IMR-90 (cell line): Measurements from ENCODE around the gene FAM20B. TPM values are rescaled to one million over a fixed set of nuclear protein-coding genes. Genes with fewer than 3 reads are reported as not detected.

Experiments used
- ATAC-seq: fragments of 200-7000 bp; cut with Tn5 transposase; 2 replicates; pipeline ENCODE4 v1.9.1; 2020; ENCODE audit warnings: low read depth, mild to moderate bottlenecking, moderate library complexity
- BruUV-seq: library from RNA; stranded (reverse); fragments of 400-500 nt; replicated peaks from 2 replicates; lab custom pipeline; 2021; lab: Mats Ljungman, UMichigan
- CTCF ChIA-PET: fragments of 300-600 bp; formaldehyde crosslinking; extraction: SDS; loops from one replicate; lab custom pipeline; 2021; ENCODE audit warnings: antibody characterized with exemption; lab: Yijun Ruan, JAX
- POLR2A ChIA-PET: fragments of 300-600 bp; sonication (Branson Sonifier 250); formaldehyde crosslinking; loops from one replicate; lab custom pipeline; 2022; ENCODE audit warnings: antibody characterized with exemption; ENCODE audit not compliant: unreplicated experiment; lab: Charles Lee
- DNase-seq: peaks from one replicate; pipeline ENCODE4 v3.0.0; 2013
- H2AFZ ChIP-seq: replicated peaks from 2 replicates; pipeline ENCODE3; 2013; ENCODE audit warnings: low read length, mild to moderate bottlenecking; ENCODE audit not compliant: poor library complexity
- H2AK5ac ChIP-seq: 2 replicates; pipeline ENCODE4 v1.6.1; 2013; ENCODE audit warnings: low read depth, low read length, inconsistent platforms
- H2AK9ac ChIP-seq: replicated peaks from 2 replicates; pipeline ENCODE3; 2013; ENCODE audit warnings: mild to moderate bottlenecking, low read depth, low read length, moderate library complexity; ENCODE audit not compliant: poor library complexity
- H2BK120ac ChIP-seq: 2 replicates; pipeline ENCODE4 v1.6.1; 2013; ENCODE audit warnings: low read depth, low read length, inconsistent platforms
- H2BK15ac ChIP-seq: 3 replicates; pipeline ENCODE4 v1.6.1; 2013; ENCODE audit warnings: low read depth, low read length, inconsistent platforms
- H2BK20ac ChIP-seq: 2 replicates; pipeline ENCODE4 v1.6.1; 2013; ENCODE audit warnings: low read depth, mild to moderate bottlenecking, inconsistent platforms, low read length, moderate library complexity
- H2BK5ac ChIP-seq: 2 replicates; pipeline ENCODE4 v1.6.1; 2013; ENCODE audit warnings: mild to moderate bottlenecking, low read depth, low read length, inconsistent platforms; ENCODE audit not compliant: poor library complexity, severe bottlenecking
- H3K14ac ChIP-seq: replicated peaks from 2 replicates; pipeline ENCODE4 v1.6.1; 2013; ENCODE audit warnings: low read depth, low read length, inconsistent platforms
- H3K18ac ChIP-seq: 2 replicates; pipeline ENCODE4 v1.6.1; 2013; ENCODE audit warnings: low read depth, low read length, control low read depth
- H3K23ac ChIP-seq: 2 replicates; pipeline ENCODE4 v1.6.1; 2013; ENCODE audit warnings: low read depth, low read length, inconsistent platforms
- H3K27ac ChIP-seq: 2 replicates; pipeline ENCODE4 v1.5.1; 2013; ENCODE audit warnings: mild to moderate bottlenecking, control low read depth, low read length; ENCODE audit not compliant: insufficient read depth
- H3K27me3 ChIP-seq: 2 replicates; pipeline ENCODE4 v1.6.1; 2013; ENCODE audit warnings: low read length; ENCODE audit not compliant: control insufficient read depth, insufficient read depth
- H3K36me3 ChIP-seq: 2 replicates; pipeline ENCODE4 v1.6.1; 2013; ENCODE audit warnings: low read length, mixed read lengths; ENCODE audit not compliant: control insufficient read depth, insufficient read depth
- H3K4ac ChIP-seq: 2 replicates; pipeline ENCODE4 v1.6.1; 2013; ENCODE audit warnings: low read depth, low read length, inconsistent platforms
- H3K4me1 ChIP-seq: 2 replicates; pipeline ENCODE4 v1.6.1; 2013; ENCODE audit warnings: low read length, mixed read lengths; ENCODE audit not compliant: control insufficient read depth, insufficient read depth
- H3K4me2 ChIP-seq: 2 replicates; pipeline ENCODE4 v1.6.1; 2013; ENCODE audit warnings: low read depth, mild to moderate bottlenecking, control low read depth, low read length, moderate library complexity
- H3K4me3 ChIP-seq: 2 replicates; pipeline ENCODE4 v1.5.1; 2013; ENCODE audit warnings: low read depth, mild to moderate bottlenecking, control low read depth, low read length, moderate library complexity; ENCODE audit not compliant: insufficient read depth
- H3K56ac ChIP-seq: 2 replicates; pipeline ENCODE4 v1.6.1; 2013; ENCODE audit warnings: low read length, inconsistent platforms; ENCODE audit not compliant: insufficient read depth; ENCODE audit errors: extremely low read depth
- H3K79me1 ChIP-seq, 2 experiments: 2 replicates each; pipeline ENCODE4 v1.6.1; 2013; ENCODE audit warnings: low read length in 2 of 2, inconsistent platforms in 1 of 2, low read depth in 1 of 2
- H3K9ac ChIP-seq: 2 replicates; pipeline ENCODE4 v1.6.1; 2013; ENCODE audit warnings: low read depth, low read length, control low read depth
- H3K9me1 ChIP-seq: 2 replicates; pipeline ENCODE4 v1.6.1; 2013; ENCODE audit warnings: low read length, inconsistent platforms; ENCODE audit not compliant: insufficient read depth
- H3K9me3 ChIP-seq: 2 replicates; pipeline ENCODE4 v1.6.1; 2013; ENCODE audit warnings: low read length; ENCODE audit not compliant: control insufficient read depth, insufficient read depth
- H4K20me1 ChIP-seq: 2 replicates; pipeline ENCODE4 v1.6.1; 2013; ENCODE audit warnings: low read length, inconsistent platforms; ENCODE audit not compliant: insufficient read depth
- H4K5ac ChIP-seq: 2 replicates; pipeline ENCODE4 v1.6.1; 2013; ENCODE audit warnings: mild to moderate bottlenecking, low read depth, low read length, control low read depth
- H4K8ac ChIP-seq, 2 experiments: 2 replicates each; pipeline ENCODE4 v1.6.1; 2013; ENCODE audit warnings: low read depth in 2 of 2, low read length in 2 of 2, control low read depth in 1 of 2, inconsistent platforms in 1 of 2
- H4K91ac ChIP-seq: 2 replicates; pipeline ENCODE4 v1.6.1; 2013; ENCODE audit warnings: low read depth, low read length, inconsistent platforms; ENCODE audit not compliant: insufficient read depth
- BHLHE40 ChIP-seq: fragments of 150-350 bp; IDR thresholded peaks from 2 replicates; pipeline ENCODE4 v1.6.1; 2016; ENCODE audit warnings: mild to moderate bottlenecking, low read depth, low read length
- FOS ChIP-seq: fragments of 150-350 bp; IDR thresholded peaks from 2 replicates; pipeline ENCODE4 v1.6.1; 2016; ENCODE audit warnings: low read depth, low read length
- MAFK ChIP-seq: IDR thresholded peaks from 2 replicates; pipeline ENCODE4 v1.6.1; 2012; ENCODE audit warnings: low read depth, low read length, improper control_type of control experiment
- MAZ ChIP-seq: IDR thresholded peaks from 2 replicates; pipeline ENCODE4 v1.6.1; 2012; ENCODE audit warnings: low read depth, mild to moderate bottlenecking, low read length, improper control_type of control experiment, moderate library complexity, borderline replicate concordance
- NFE2L2 ChIP-seq: fragments of 150-350 bp; IDR thresholded peaks from 2 replicates; pipeline ENCODE4 v1.6.1; 2016; ENCODE audit warnings: low read depth, mild to moderate bottlenecking, low read length
- POLR2A ChIP-seq: IDR thresholded peaks from 2 replicates; pipeline ENCODE4 v1.6.1; 2012; ENCODE audit warnings: mild to moderate bottlenecking, low read depth, low read length
- RAD21 ChIP-seq: IDR thresholded peaks from 2 replicates; pipeline ENCODE4 v1.6.1; 2012; ENCODE audit warnings: low read length, improper control_type of control experiment
- RCOR1 ChIP-seq: IDR thresholded peaks from 2 replicates; pipeline ENCODE4 v1.6.1; 2012; ENCODE audit warnings: mild to moderate bottlenecking, low read length, improper control_type of control experiment; ENCODE audit not compliant: insufficient replicate concordance
- RFX5 ChIP-seq: IDR thresholded peaks from 2 replicates; pipeline ENCODE4 v1.8.0; 2012; ENCODE audit warnings: low read depth, mild to moderate bottlenecking, low read length, moderate library complexity
- SMC3 ChIP-seq: fragments of 150-350 bp; IDR thresholded peaks from 2 replicates; pipeline ENCODE4 v1.6.1; 2016; ENCODE audit warnings: low read depth, mild to moderate bottlenecking, antibody characterized with exemption, low read length, moderate library complexity
- WGBS, 2 experiments: methylation state at CpG; one replicate each; pipeline versions ENCODE4 v1.1.5 to v1.1.7; 2013; ENCODE audit warnings: missing lambda C conversion rate in 2 of 2; ENCODE audit not compliant: insufficient read length in 1 of 2; ENCODE audit errors: extremely low coverage in 2 of 2; 5-methylcytosine and 5-hydroxymethylcytosine counted together
- dilution Hi-C: fragments of 300-500 bp; cut with HindIII; formaldehyde crosslinking; loops from one replicate; pipeline ENCODE4 v1.14.3; 2018; ENCODE audit warnings: low sequenced_read_pairs; ENCODE audit not compliant: unreplicated experiment
- in situ Hi-C: fragments of 300-500 bp; cut with MboI; formaldehyde crosslinking; loops from 3 replicates; pipeline ENCODE4 v1.14.3; 2019; ENCODE audit warnings: low sequenced_read_pairs, inconsistent platforms, mixed read lengths
- intact Hi-C: fragments of 100-400 bp; cut with micrococcal nuclease; formaldehyde crosslinking; loops from 2 replicates; pipeline ENCODE4 v1.10.0; 2022
- polyA plus RNA-seq, 3 experiments: library from polyadenylated mRNA; depleted of rRNA; stranded (reverse); fragments of >200 nt; gene quantifications; 2 replicates each; pipeline ENCODE4 v1.2.3, GENCODE V29; 2012; ENCODE audit warnings: low replicate concordance in 1 of 3
- total RNA-seq: library from RNA; depleted of rRNA; stranded (reverse); fragments of >200 nt; gene quantifications from 2 replicates; pipeline ENCODE4 v1.2.3, GENCODE V29; 2012
- TF ChIP-seq, protein P1 (sequence below): conservative IDR thresholded peaks from 2 replicates; pipeline ENCODE4 v1.5.1; 2012; ENCODE audit warnings: mild to moderate bottlenecking, low read depth, low read length, improper control_type of control experiment
- TF ChIP-seq, protein P2 (sequence below): fragments of 150-350 bp; IDR thresholded peaks from 2 replicates; pipeline ENCODE4 v1.6.1; 2017; ENCODE audit warnings: mild to moderate bottlenecking, antibody characterized with exemption, low read length, low read depth

FAM20B gene
- total and polyA plus RNA-seq, 2 of the 4 experiments (the other 2 are of a cell fraction), result 17.1 to 38.4 TPM

DNA sequence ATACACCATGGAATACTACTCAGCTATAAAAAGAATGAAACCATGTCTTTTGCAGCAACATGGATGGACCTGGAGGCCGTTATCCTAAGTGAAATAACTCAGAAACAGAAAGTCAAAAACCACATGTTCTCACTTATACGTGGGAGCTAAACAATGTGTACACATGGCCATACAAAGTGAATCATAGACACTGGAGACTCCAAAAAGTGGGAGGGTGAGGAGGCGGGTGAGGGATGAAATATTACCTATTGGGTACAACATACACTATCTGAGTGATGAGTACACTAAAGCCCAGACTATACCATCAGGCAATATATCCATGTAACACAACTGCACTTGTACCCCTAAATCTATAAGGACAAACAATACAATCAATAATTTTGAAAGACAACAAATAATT lies 39.5 kb upstream of the FAM20B start:
- Histone ChIP-seq H2AK9ac (no peak overlapping the region), H3K9me1 (no peaks in the 10 kb centered on the region), H3K27ac (no peak overlapping the region), H3K4me3 (no peak overlapping the region), H4K91ac (no peak overlapping the region), H3K79me1 (no peaks in the 10 kb centered on the region), H4K20me1 (no peaks in the 10 kb centered on the region), H3K36me3 (no peaks in the 10 kb centered on the region), H3K14ac (no peak overlapping the region), H3K9ac (no peak overlapping the region), H3K56ac (no peak overlapping the region), H2BK5ac (no peak overlapping the region), H4K8ac (no peak overlapping the region), H3K4me2 (no peak overlapping the region), H2AFZ (no peak overlapping the region), H2AK5ac (no peak overlapping the region), H4K5ac (no peak overlapping the region), H3K4me1 (no peaks in the 10 kb centered on the region), H3K23ac (no peak overlapping the region), H2BK15ac (no peak overlapping the region), H3K9me3 (no peaks in the 10 kb centered on the region), H2BK20ac (no peak overlapping the region), H3K27me3 (no peaks in the 10 kb centered on the region), H3K18ac (no peak overlapping the region), H2BK120ac (no peak overlapping the region), H3K4ac (no peak overlapping the region)
- in situ Hi-C loops, result no loop called here
- no peak for TF ChIP-seq MAFK
- TF ChIP-seq, protein P1, sequence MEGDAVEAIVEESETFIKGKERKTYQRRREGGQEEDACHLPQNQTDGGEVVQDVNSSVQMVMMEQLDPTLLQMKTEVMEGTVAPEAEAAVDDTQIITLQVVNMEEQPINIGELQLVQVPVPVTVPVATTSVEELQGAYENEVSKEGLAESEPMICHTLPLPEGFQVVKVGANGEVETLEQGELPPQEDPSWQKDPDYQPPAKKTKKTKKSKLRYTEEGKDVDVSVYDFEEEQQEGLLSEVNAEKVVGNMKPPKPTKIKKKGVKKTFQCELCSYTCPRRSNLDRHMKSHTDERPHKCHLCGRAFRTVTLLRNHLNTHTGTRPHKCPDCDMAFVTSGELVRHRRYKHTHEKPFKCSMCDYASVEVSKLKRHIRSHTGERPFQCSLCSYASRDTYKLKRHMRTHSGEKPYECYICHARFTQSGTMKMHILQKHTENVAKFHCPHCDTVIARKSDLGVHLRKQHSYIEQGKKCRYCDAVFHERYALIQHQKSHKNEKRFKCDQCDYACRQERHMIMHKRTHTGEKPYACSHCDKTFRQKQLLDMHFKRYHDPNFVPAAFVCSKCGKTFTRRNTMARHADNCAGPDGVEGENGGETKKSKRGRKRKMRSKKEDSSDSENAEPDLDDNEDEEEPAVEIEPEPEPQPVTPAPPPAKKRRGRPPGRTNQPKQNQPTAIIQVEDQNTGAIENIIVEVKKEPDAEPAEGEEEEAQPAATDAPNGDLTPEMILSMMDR, result no peak
- TF ChIP-seq NFE2L2, result no peak
- TF ChIP-seq RAD21, result no peak
- TF ChIP-seq POLR2A, result no peak
- no peak for TF ChIP-seq MAZ
- TF ChIP-seq, protein P2, sequence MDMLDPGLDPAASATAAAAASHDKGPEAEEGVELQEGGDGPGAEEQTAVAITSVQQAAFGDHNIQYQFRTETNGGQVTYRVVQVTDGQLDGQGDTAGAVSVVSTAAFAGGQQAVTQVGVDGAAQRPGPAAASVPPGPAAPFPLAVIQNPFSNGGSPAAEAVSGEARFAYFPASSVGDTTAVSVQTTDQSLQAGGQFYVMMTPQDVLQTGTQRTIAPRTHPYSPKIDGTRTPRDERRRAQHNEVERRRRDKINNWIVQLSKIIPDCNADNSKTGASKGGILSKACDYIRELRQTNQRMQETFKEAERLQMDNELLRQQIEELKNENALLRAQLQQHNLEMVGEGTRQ, result no peak
- TF ChIP-seq FOS, result no peak
- no peak for TF ChIP-seq RCOR1
- no peak for TF ChIP-seq RFX5
- TF ChIP-seq BHLHE40, result no peak
- TF ChIP-seq SMC3, result no peak
- ChIA-PET POLR2A (no interaction called here), CTCF (interaction anchor here (0.7 kb wide), 1 partner anchor 30 kb away, joined by 4 read pairs; no protein-coding TSS in a partner anchor)
- dilution Hi-C loops, result no loop called here
- WGBS, 2 experiments, result no CpG with 5 or more reads among the region's 3 CpGs
- ATAC-seq (no peak), DNase-seq (peak; percentile 11)
- BruUV-seq, result no TSS peak
- intact Hi-C loops, result no loop called here
